Measurements from ENCODE around the gene RALBP1.

RALBP1 gene

GRCh38 chr18:9513971-9514512 lies 38.7 kb downstream of the RALBP1 start:
- DNase-seq, result no peak

- DNase-seq, result no peak
These were observed 41.2 kb downstream of the RALBP1 start for GRCh38 chr18:9516437-9517064.

- DNase-seq, result no peak
These were observed 42.6 kb downstream of the RALBP1 start for GRCh38 chr18:9517869-9518268.

GRCh38 chr18:9519399-9519798 lies 44.1 kb downstream of the RALBP1 start:
- DNase-seq, result no peak

- DNase-seq, result no peak
These were observed 45.4 kb downstream of the RALBP1 start for GRCh38 chr18:9520666-9521065.

- DNase-seq, result no peak
These were observed 46.5 kb downstream of the RALBP1 start for GRCh38 chr18:9521770-9522169.

- no peak for DNase-seq
These were observed 47.6 kb downstream of the RALBP1 start for GRCh38 chr18:9522952-9523351.

- no peak for DNase-seq
These were observed 51.1 kb downstream of the RALBP1 start for GRCh38 chr18:9526458-9526857.

- no peak for DNase-seq
These were observed 55.1 kb downstream of the RALBP1 start for GRCh38 chr18:9530226-9531009.

GRCh38 chr18:9531791-9532410 lies 56.6 kb downstream of the RALBP1 start:
- no peak for DNase-seq

- DNase-seq, result no peak
These were observed 59.5 kb downstream of the RALBP1 start for GRCh38 chr18:9534844-9535243.

GRCh38 chr18:9535430-9535991 lies 60.2 kb downstream of the RALBP1 start:
- no peak for DNase-seq

GRCh38 chr18:9536354-9537152 lies 61.2 kb downstream of the RALBP1 start:
- no peak for DNase-seq

GRCh38 chr18:9537677-9538076 lies 62.4 kb downstream of the RALBP1 start:
- DNase-seq, result no peak

GRCh38 chr18:9539283-9539682 lies 64.0 kb downstream of the RALBP1 start:
- no peak for DNase-seq

GRCh38 chr18:9539938-9540337 lies 64.6 kb downstream of the RALBP1 start:
- no peak for DNase-seq

- DNase-seq, result no peak
These were observed 67.6 kb downstream of the RALBP1 start for GRCh38 chr18:9542924-9543323.

- DNase-seq, result no peak
These were observed 69.7 kb downstream of the RALBP1 start for GRCh38 chr18:9545029-9545428.

- no peak for DNase-seq
These were observed 71.2 kb downstream of the RALBP1 start for GRCh38 chr18:9546468-9546867.

GRCh38 chr18:9547782-9548181 lies 72.5 kb downstream of the RALBP1 start:
- DNase-seq, result no peak

GRCh38 chr18:9549405-9549804 lies 74.1 kb downstream of the RALBP1 start:
- DNase-seq, result no peak

GRCh38 chr18:9550429-9550828 lies 75.1 kb downstream of the RALBP1 start:
- no peak for DNase-seq

GRCh38 chr18:9552191-9552590 lies 76.9 kb downstream of the RALBP1 start:
- DNase-seq, result no peak

Measured in activated CD4-positive, alpha-beta T cell treated with anti-CD3 and anti-CD28 coated beads for 1 hour (primary cell).